ENCODE data around the gene CRHBP.

DNA sequence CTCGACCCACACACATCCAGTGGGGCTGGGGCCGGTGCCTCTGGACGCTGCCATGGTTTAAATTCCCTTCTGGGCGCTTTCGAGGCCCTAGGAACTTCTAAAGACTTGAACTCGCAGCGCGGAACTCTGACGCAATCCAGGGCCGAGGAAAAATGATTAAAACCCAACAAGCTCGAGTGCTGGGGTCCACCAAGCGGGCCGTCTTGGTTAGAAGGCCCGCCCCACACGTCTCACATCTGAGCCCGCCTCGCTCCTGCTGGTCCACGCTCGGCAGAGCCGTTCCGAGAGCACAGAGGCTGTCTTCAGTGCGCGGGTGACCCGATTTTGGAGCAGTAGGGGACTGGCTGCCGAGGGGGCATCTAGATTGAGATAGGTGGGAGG lies 1.5 kb downstream of the CRHBP start:
- TF ChIP-seq, protein P1, sequence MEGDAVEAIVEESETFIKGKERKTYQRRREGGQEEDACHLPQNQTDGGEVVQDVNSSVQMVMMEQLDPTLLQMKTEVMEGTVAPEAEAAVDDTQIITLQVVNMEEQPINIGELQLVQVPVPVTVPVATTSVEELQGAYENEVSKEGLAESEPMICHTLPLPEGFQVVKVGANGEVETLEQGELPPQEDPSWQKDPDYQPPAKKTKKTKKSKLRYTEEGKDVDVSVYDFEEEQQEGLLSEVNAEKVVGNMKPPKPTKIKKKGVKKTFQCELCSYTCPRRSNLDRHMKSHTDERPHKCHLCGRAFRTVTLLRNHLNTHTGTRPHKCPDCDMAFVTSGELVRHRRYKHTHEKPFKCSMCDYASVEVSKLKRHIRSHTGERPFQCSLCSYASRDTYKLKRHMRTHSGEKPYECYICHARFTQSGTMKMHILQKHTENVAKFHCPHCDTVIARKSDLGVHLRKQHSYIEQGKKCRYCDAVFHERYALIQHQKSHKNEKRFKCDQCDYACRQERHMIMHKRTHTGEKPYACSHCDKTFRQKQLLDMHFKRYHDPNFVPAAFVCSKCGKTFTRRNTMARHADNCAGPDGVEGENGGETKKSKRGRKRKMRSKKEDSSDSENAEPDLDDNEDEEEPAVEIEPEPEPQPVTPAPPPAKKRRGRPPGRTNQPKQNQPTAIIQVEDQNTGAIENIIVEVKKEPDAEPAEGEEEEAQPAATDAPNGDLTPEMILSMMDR (IDR thresholded peaks at IDR 0.05) = no peak
- TF ChIP-seq POLR2A (IDR thresholded peaks at IDR 0.05) (no peak), EP300 (IDR thresholded peaks at IDR 0.05) (no peak)
